ENCODE measurements around the gene TBC1D9.

The TBC1D9 gene

DNA sequence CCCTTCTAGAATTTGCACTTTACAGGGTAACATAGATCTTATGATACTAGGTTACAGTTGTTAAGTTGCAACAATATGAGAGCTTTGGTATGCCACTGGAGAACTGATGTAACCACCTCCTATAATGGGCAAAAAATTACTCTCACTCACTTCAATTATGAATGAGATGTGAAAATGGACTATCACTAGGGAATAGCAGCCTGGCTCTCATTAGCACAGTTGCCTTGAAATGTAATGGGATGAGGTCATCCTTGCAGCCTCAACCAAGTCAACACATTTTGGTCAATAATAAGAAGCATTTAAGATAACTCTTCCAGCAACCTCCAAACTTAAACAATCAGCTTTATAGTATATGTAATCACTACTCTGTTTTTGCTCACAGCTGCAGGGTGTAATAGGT, 69.4 kb downstream of the TBC1D9 start:
- Histone ChIP-seq H2AK5ac (ENCODE audit: low read length) (no peak overlapping the region), H3K27ac (ENCODE audit: low read depth, low read length) (no peak overlapping the region), H2BK15ac (replicated peaks; ENCODE audit: low read depth) (no peak overlapping the region)

GRCh38 chr4:140684314-140684713, 71.9 kb downstream of the TBC1D9 start:
- no peaks in the 10 kb centered on the region for H3K79me1 ChIP-seq (ENCODE audit: low read length)
- DNase-seq = no peak
- H3K4me3 ChIP-seq (ENCODE audit: low read length) = no peak overlapping the region
- no peaks in the 10 kb centered on the region for H3K79me2 ChIP-seq (ENCODE audit: control insufficient read depth, insufficient read depth, low read length)
- H3K18ac ChIP-seq (ENCODE audit: low read length) = no peak overlapping the region
- H3K27me3 ChIP-seq (ENCODE audit: insufficient read depth, low read length, poor library complexity) = no peaks in the 10 kb centered on the region
- H3K56ac ChIP-seq (ENCODE audit: low read length) = no peak overlapping the region
- H2BK5ac ChIP-seq (ENCODE audit: low read length) = no peak overlapping the region
- H3K23ac ChIP-seq (ENCODE audit: low read length) = no peak overlapping the region
- peaks cover 2% of the 10 kb centered on the region for H3K4me1 ChIP-seq (ENCODE audit: control insufficient read depth, low read depth, low read length)
- no peaks in the 10 kb centered on the region for H3K36me3 ChIP-seq (ENCODE audit: control insufficient read depth, insufficient read depth, low read length)
- H2BK120ac ChIP-seq (ENCODE audit: low read depth, low read length) = no peak overlapping the region
- no peak overlapping the region for H2BK15ac ChIP-seq (replicated peaks; ENCODE audit: low read depth)
- H3K4me2 ChIP-seq (ENCODE audit: low read length) = no peak overlapping the region
- H3K4ac ChIP-seq (ENCODE audit: low read depth, low read length) = no peak overlapping the region
- no peak overlapping the region for H3K27ac ChIP-seq (ENCODE audit: low read depth, low read length)
- no peak overlapping the region for H3K9ac ChIP-seq (ENCODE audit: low read length)
- H2AK5ac ChIP-seq (ENCODE audit: low read length) = no peak overlapping the region
- H4K5ac ChIP-seq (ENCODE audit: low read length) = no peak overlapping the region
- no peak overlapping the region for H4K8ac ChIP-seq (ENCODE audit: low read depth, low read length)

More for the DNA sequence above, 69.4 kb downstream of the TBC1D9 start:
- no peak for DNase-seq
- Histone ChIP-seq H3K36me3 (ENCODE audit: control insufficient read depth, insufficient read depth, low read length) (no peaks in the 10 kb centered on the region), H2BK120ac (ENCODE audit: low read depth, low read length) (no peak overlapping the region), H4K8ac (ENCODE audit: low read depth, low read length) (no peak overlapping the region), H3K4ac (ENCODE audit: low read depth, low read length) (no peak overlapping the region), H4K5ac (ENCODE audit: low read length) (no peak overlapping the region), H2BK5ac (ENCODE audit: low read length) (no peak overlapping the region), H3K4me3 (ENCODE audit: low read length) (no peak overlapping the region), H3K23ac (ENCODE audit: low read length) (no peak overlapping the region), H3K18ac (ENCODE audit: low read length) (no peak overlapping the region), H3K79me2 (ENCODE audit: control insufficient read depth, insufficient read depth, low read length) (no peaks in the 10 kb centered on the region), H3K27me3 (ENCODE audit: insufficient read depth, low read length, poor library complexity) (no peaks in the 10 kb centered on the region), H3K79me1 (ENCODE audit: low read length) (no peaks in the 10 kb centered on the region), H3K9ac (ENCODE audit: low read length) (no peak overlapping the region), H3K56ac (ENCODE audit: low read length) (no peak overlapping the region), H3K4me1 (ENCODE audit: control insufficient read depth, low read depth, low read length) (peaks cover 2% of the 10 kb centered on the region), H3K4me2 (ENCODE audit: low read length) (no peak overlapping the region)

GRCh38 chr4:140681201-140681600, 75.0 kb downstream of the TBC1D9 start:
- no peak overlapping the region for H2BK5ac ChIP-seq (ENCODE audit: low read length)
- no peaks in the 10 kb centered on the region for H3K27me3 ChIP-seq (ENCODE audit: insufficient read depth, low read length, poor library complexity)
- no peak overlapping the region for H3K18ac ChIP-seq (ENCODE audit: low read length)
- no peaks in the 10 kb centered on the region for H3K79me2 ChIP-seq (ENCODE audit: control insufficient read depth, insufficient read depth, low read length)
- H2AK5ac ChIP-seq (ENCODE audit: low read length) = no peak overlapping the region
- H3K36me3 ChIP-seq (ENCODE audit: control insufficient read depth, insufficient read depth, low read length) = no peaks in the 10 kb centered on the region
- no peak overlapping the region for H3K4ac ChIP-seq (ENCODE audit: low read depth, low read length)
- no CpG with 5 or more reads among the region's 3 CpGs for WGBS (ENCODE audit: extremely low coverage, insufficient coverage, low lambda C conversion rate)
- no peak overlapping the region for H3K4me2 ChIP-seq (ENCODE audit: low read length)
- H3K56ac ChIP-seq (ENCODE audit: low read length) = no peak overlapping the region
- H3K4me3 ChIP-seq (ENCODE audit: low read length) = no peak overlapping the region
- no peak overlapping the region for H3K27ac ChIP-seq (ENCODE audit: low read depth, low read length)
- no peaks in the 10 kb centered on the region for H3K79me1 ChIP-seq (ENCODE audit: low read length)
- no peak overlapping the region for H3K23ac ChIP-seq (ENCODE audit: low read length)
- no peak for DNase-seq
- no peaks in the 10 kb centered on the region for H3K4me1 ChIP-seq (ENCODE audit: control insufficient read depth, low read depth, low read length)
- no peak overlapping the region for H2BK15ac ChIP-seq (replicated peaks; ENCODE audit: low read depth)
- no peak overlapping the region for H3K9ac ChIP-seq (ENCODE audit: low read length)
- no peak overlapping the region for H2BK120ac ChIP-seq (ENCODE audit: low read depth, low read length)
- no peak overlapping the region for H4K8ac ChIP-seq (ENCODE audit: low read depth, low read length)
- H4K5ac ChIP-seq (ENCODE audit: low read length) = no peak overlapping the region

DNA sequence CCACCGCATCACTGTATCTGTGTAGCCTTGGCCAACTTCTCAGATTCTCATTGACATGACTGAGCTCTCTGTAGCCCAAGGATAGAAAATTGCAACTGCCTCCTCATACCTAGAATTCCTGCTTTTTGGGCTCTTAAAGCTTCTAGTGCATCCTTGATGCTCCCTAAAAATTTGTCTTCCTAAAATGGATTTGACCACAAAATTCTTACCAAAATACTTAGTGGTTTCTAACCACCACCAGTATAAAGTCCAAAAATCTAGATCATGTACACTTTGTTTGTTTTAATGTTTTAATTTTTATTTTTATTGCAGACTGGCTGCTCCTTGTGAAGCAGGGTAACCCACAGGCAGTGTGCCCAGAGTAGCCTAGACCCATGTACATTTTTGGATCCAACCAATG, 75.5 kb downstream of the TBC1D9 start:
- Histone ChIP-seq H3K4me2 (ENCODE audit: low read length) (no peak overlapping the region), H3K4me1 (ENCODE audit: control insufficient read depth, low read depth, low read length) (no peaks in the 10 kb centered on the region), H3K9ac (ENCODE audit: low read length) (no peak overlapping the region), H3K79me2 (ENCODE audit: control insufficient read depth, insufficient read depth, low read length) (no peaks in the 10 kb centered on the region), H2BK120ac (ENCODE audit: low read depth, low read length) (no peak overlapping the region), H4K8ac (ENCODE audit: low read depth, low read length) (no peak overlapping the region), H3K79me1 (ENCODE audit: low read length) (no peaks in the 10 kb centered on the region), H3K23ac (ENCODE audit: low read length) (no peak overlapping the region), H2BK5ac (ENCODE audit: low read length) (no peak overlapping the region), H3K36me3 (ENCODE audit: control insufficient read depth, insufficient read depth, low read length) (no peaks in the 10 kb centered on the region), H3K18ac (ENCODE audit: low read length) (no peak overlapping the region), H3K4ac (ENCODE audit: low read depth, low read length) (no peak overlapping the region), H3K27me3 (ENCODE audit: insufficient read depth, low read length, poor library complexity) (no peaks in the 10 kb centered on the region), H2BK15ac (replicated peaks; ENCODE audit: low read depth) (no peak overlapping the region), H3K27ac (ENCODE audit: low read depth, low read length) (no peak overlapping the region), H2AK5ac (ENCODE audit: low read length) (no peak overlapping the region), H4K5ac (ENCODE audit: low read length) (no peak overlapping the region), H3K4me3 (ENCODE audit: low read length) (no peak overlapping the region), H3K56ac (ENCODE audit: low read length) (no peak overlapping the region)
- no peak for DNase-seq
- WGBS (ENCODE audit: extremely low coverage, insufficient coverage, low lambda C conversion rate) = no CpG with 5 or more reads among the region's 1 CpG

DNA sequence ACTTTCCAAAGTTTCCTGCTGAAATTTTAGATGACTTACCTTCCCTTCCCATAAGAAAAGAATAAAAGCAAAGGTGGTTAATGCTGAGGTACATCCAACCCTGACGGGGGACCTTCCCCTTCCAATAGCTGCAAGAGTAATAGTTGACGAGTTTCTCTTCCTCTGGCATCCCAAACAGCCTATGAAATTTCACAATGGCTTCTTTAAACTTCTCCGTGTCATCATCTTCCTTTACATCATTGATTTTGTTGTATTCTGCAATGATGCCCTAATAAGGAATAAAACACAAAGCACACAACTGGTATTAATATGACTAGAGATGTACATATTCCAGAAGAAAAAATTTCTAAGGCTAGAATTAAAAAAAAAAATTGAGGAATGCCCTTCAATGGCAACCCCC, 76.6 kb downstream of the TBC1D9 start:
- Histone ChIP-seq H3K79me2 (ENCODE audit: control insufficient read depth, insufficient read depth, low read length) (no peaks in the 10 kb centered on the region), H2BK15ac (replicated peaks; ENCODE audit: low read depth) (no peak overlapping the region), H4K5ac (ENCODE audit: low read length) (no peak overlapping the region), H3K4me1 (ENCODE audit: control insufficient read depth, low read depth, low read length) (no peaks in the 10 kb centered on the region), H3K27me3 (ENCODE audit: insufficient read depth, low read length, poor library complexity) (no peaks in the 10 kb centered on the region), H3K18ac (ENCODE audit: low read length) (no peak overlapping the region), H3K4me3 (ENCODE audit: low read length) (no peak overlapping the region), H3K79me1 (ENCODE audit: low read length) (no peaks in the 10 kb centered on the region), H4K8ac (ENCODE audit: low read depth, low read length) (no peak overlapping the region), H2BK120ac (ENCODE audit: low read depth, low read length) (no peak overlapping the region), H2AK5ac (ENCODE audit: low read length) (no peak overlapping the region), H3K36me3 (ENCODE audit: control insufficient read depth, insufficient read depth, low read length) (no peaks in the 10 kb centered on the region), H3K9ac (ENCODE audit: low read length) (no peak overlapping the region), H3K4ac (ENCODE audit: low read depth, low read length) (no peak overlapping the region), H3K27ac (ENCODE audit: low read depth, low read length) (no peak overlapping the region), H3K56ac (ENCODE audit: low read length) (no peak overlapping the region), H2BK5ac (ENCODE audit: low read length) (no peak overlapping the region), H3K4me2 (ENCODE audit: low read length) (no peak overlapping the region), H3K23ac (ENCODE audit: low read length) (no peak overlapping the region)
- DNase-seq = no peak
- no CpG with 5 or more reads among the region's 3 CpGs for WGBS (ENCODE audit: extremely low coverage, insufficient coverage, low lambda C conversion rate)

DNA sequence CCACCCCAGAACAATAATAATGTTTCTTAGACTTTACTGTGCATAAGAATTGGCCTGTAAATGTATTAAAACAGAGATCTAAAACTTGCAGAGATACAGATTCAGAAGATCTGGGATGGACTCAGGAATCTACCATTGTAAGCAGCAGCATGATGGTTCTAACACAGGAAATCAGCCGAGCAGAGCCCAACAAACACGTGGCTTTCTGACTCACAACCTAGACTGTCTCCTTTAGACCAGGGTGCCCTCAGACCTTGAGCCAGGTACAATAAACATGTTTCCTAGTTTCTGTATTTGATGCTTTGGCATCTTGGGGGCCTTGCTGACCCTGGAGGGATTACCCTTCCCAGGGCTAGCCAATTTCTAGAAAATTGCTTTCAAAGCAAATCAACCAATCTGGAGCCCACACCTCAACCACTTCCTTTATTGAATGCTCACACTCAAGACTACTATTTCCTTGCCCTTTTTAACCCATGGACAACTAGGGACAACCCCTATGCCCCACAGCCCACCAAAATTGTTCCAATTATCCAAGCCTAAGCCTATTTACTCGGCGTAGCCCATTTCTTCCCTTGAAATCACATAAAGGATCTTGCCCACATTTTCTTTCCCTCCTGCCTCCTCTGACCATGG, 80.5 kb downstream of the TBC1D9 start:
- Histone ChIP-seq H3K56ac (ENCODE audit: low read length) (no peak overlapping the region), H3K4me3 (ENCODE audit: low read length) (no peak overlapping the region), H3K23ac (ENCODE audit: low read length) (no peak overlapping the region), H3K79me1 (ENCODE audit: low read length) (no peaks in the 10 kb centered on the region), H3K18ac (ENCODE audit: low read length) (no peak overlapping the region), H2AK5ac (ENCODE audit: low read length) (no peak overlapping the region), H3K36me3 (ENCODE audit: control insufficient read depth, insufficient read depth, low read length) (no peaks in the 10 kb centered on the region), H2BK5ac (ENCODE audit: low read length) (no peak overlapping the region), H2BK120ac (ENCODE audit: low read depth, low read length) (no peak overlapping the region), H2BK15ac (replicated peaks; ENCODE audit: low read depth) (no peak overlapping the region), H4K8ac (ENCODE audit: low read depth, low read length) (no peak overlapping the region), H3K27ac (ENCODE audit: low read depth, low read length) (no peak overlapping the region), H3K4ac (ENCODE audit: low read depth, low read length) (no peak overlapping the region), H3K27me3 (ENCODE audit: insufficient read depth, low read length, poor library complexity) (no peaks in the 10 kb centered on the region), H3K4me2 (ENCODE audit: low read length) (no peak overlapping the region), H3K4me1 (ENCODE audit: control insufficient read depth, low read depth, low read length) (no peaks in the 10 kb centered on the region), H3K9ac (ENCODE audit: low read length) (no peak overlapping the region), H4K5ac (ENCODE audit: low read length) (no peak overlapping the region), H3K79me2 (ENCODE audit: control insufficient read depth, insufficient read depth, low read length) (no peaks in the 10 kb centered on the region)
- DNase-seq = no peak
- no CpG with 5 or more reads among the region's 4 CpGs for WGBS (ENCODE audit: extremely low coverage, insufficient coverage, low lambda C conversion rate)
